Activated effector memory CD4-positive, alpha-beta T cell treated with anti-CD3 and anti-CD28 coated beads, Interleukin-2, amount 50 U/mL, for 16 hours (primary cell): Measurements from ENCODE around the gene CHKA.

Source experiments
- DNase-seq: peaks from one replicate; pipeline ENCODE4 v3.0.0-alpha.2; 2020

Gene CHKA

GRCh38 chr11:68067991-68068390 is 53.2 kb downstream of the CHKA start:
- no peak for DNase-seq

GRCh38 chr11:68066742-68067141 is 54.4 kb downstream of the CHKA start:
- no peak for DNase-seq

- no peak for DNase-seq
Observed at GRCh38 chr11:68065841-68066240, 55.3 kb downstream of the CHKA start.

- DNase-seq, result no peak
Observed at GRCh38 chr11:68064926-68065325, 56.3 kb downstream of the CHKA start.

GRCh38 chr11:68061508-68061907 is 59.7 kb downstream of the CHKA start:
- no peak for DNase-seq

- no peak for DNase-seq
Observed at GRCh38 chr11:68057807-68058206, 63.4 kb downstream of the CHKA start.

GRCh38 chr11:68056317-68057285 is 64.6 kb downstream of the CHKA start:
- no peak for DNase-seq

GRCh38 chr11:68053981-68054812 is 67.0 kb downstream of the CHKA start:
- peak; percentile 53 for DNase-seq

- peak; percentile 48 for DNase-seq
Observed at GRCh38 chr11:68053117-68053516, 68.1 kb downstream of the CHKA start.

- DNase-seq, result peak; percentile 52
Observed at GRCh38 chr11:68052137-68052873, 68.9 kb downstream of the CHKA start.

- DNase-seq, result peak; percentile 58
Observed at GRCh38 chr11:68051191-68052136, 69.7 kb downstream of the CHKA start.

GRCh38 chr11:68050371-68050841 is 70.8 kb downstream of the CHKA start:
- peak; percentile 57 for DNase-seq

GRCh38 chr11:68049509-68050370 is 71.4 kb downstream of the CHKA start:
- DNase-seq, result no peak

GRCh38 chr11:68048681-68049508 is 72.3 kb downstream of the CHKA start:
- DNase-seq, result peak; percentile 56

- DNase-seq, result no peak
Observed at GRCh38 chr11:68047437-68048290, 73.5 kb downstream of the CHKA start.

GRCh38 chr11:68044898-68045351 is 76.3 kb downstream of the CHKA start:
- no peak for DNase-seq

- DNase-seq, result no peak
Observed at GRCh38 chr11:68044145-68044813, 76.9 kb downstream of the CHKA start.
